GM21381 (cell line): ENCODE measurements around the gene RFX4.

Source experiments
- ATAC-seq: cut with Tn5 transposase; IDR thresholded peaks from one replicate; pipeline ENCODE4 v1.9.1; 2021; ENCODE audit warnings: mild to moderate bottlenecking, moderate library complexity; ENCODE audit not compliant: unreplicated experiment

RFX4 gene

GRCh38 chr12:106791531-106791930 lies 208.7 kb downstream of the RFX4 start:
- no peak for ATAC-seq

- no peak for ATAC-seq
These were observed 211.6 kb downstream of the RFX4 start for GRCh38 chr12:106794369-106794768.

- no peak for ATAC-seq
These were observed 218.4 kb downstream of the RFX4 start for GRCh38 chr12:106801167-106801708.

- no peak for ATAC-seq
These were observed 219.2 kb downstream of the RFX4 start for GRCh38 chr12:106801830-106802533.

GRCh38 chr12:106804668-106805067 lies 221.9 kb downstream of the RFX4 start:
- no peak for ATAC-seq
